Measurements from ENCODE around the gene SEMA6B. TPM values are rescaled to one million over a fixed set of nuclear protein-coding genes. Genes with fewer than 3 reads are reported as not detected.
A peak's percentile ranks its signal among the peaks of the same experiment; 100 is the strongest.
"Not testable (repeated sequence)": the region's sequence is repeated elsewhere in the genome, so short reads cannot be mapped to it uniquely, and the experiment has no call there.

Gene SEMA6B
- total RNA-seq, 1 donor from 2014 or later = 9.5 TPM

GRCh38 chr19:4547303-4548237 is 11.9 kb downstream of the SEMA6B start:
- H3K27me3 Mint-ChIP-seq = no peaks in the 10 kb centered on the region
- no peaks in the 10 kb centered on the region for H3K36me3 Mint-ChIP-seq
- H3K4me3 Mint-ChIP-seq = no peak overlapping the region
- no peaks in the 10 kb centered on the region for H3K4me1 Mint-ChIP-seq (ENCODE audit: unreplicated experiment)
- no peaks in the 10 kb centered on the region for H3K9me3 Mint-ChIP-seq
- DNase-seq (ENCODE audit: extremely low spot score, unreplicated experiment) = no peak
- peak; percentile 43 for TF ChIP-seq CTCF (conservative IDR thresholded peaks at IDR 0.05)
- no peak overlapping the region for H3K27ac Mint-ChIP-seq

GRCh38 chr19:4543842-4544647 is 15.4 kb downstream of the SEMA6B start:
- no peak for DNase-seq (ENCODE audit: extremely low spot score, unreplicated experiment)
- no peaks in the 10 kb centered on the region for H3K27me3 Mint-ChIP-seq
- no peak overlapping the region for H3K4me3 Mint-ChIP-seq
- TF ChIP-seq CTCF (conservative IDR thresholded peaks at IDR 0.05) = no peak
- H3K9me3 Mint-ChIP-seq = no peaks in the 10 kb centered on the region
- peaks cover 7% of the 10 kb centered on the region for H3K4me1 Mint-ChIP-seq (ENCODE audit: unreplicated experiment)
- H3K27ac Mint-ChIP-seq = no peak overlapping the region
- no peaks in the 10 kb centered on the region for H3K36me3 Mint-ChIP-seq

- Mint-ChIP-seq H3K27ac (no peak overlapping the region), H3K4me1 (ENCODE audit: unreplicated experiment) (peaks cover 7% of the 10 kb centered on the region), H3K9me3 (no peaks in the 10 kb centered on the region), H3K27me3 (no peaks in the 10 kb centered on the region), H3K4me3 (no peak overlapping the region), H3K36me3 (no peaks in the 10 kb centered on the region)
- no peak for TF ChIP-seq CTCF (conservative IDR thresholded peaks at IDR 0.05)
- DNase-seq (ENCODE audit: extremely low spot score, unreplicated experiment) = no peak
Observed at GRCh38 chr19:4542896-4543841, 16.3 kb downstream of the SEMA6B start.

GRCh38 chr19:4541806-4542145 is 17.7 kb downstream of the SEMA6B start:
- H3K27ac Mint-ChIP-seq; H3K4me1 Mint-ChIP-seq (ENCODE audit: unreplicated experiment); H3K27me3 Mint-ChIP-seq; H3K4me3 Mint-ChIP-seq; DNase-seq (ENCODE audit: extremely low spot score, unreplicated experiment); H3K9me3 Mint-ChIP-seq; H3K36me3 Mint-ChIP-seq: not testable (repeated sequence)

- no peaks in the 10 kb centered on the region for H3K27me3 Mint-ChIP-seq
- H3K36me3 Mint-ChIP-seq = no peaks in the 10 kb centered on the region
- no peaks in the 10 kb centered on the region for H3K9me3 Mint-ChIP-seq
- DNase-seq (ENCODE audit: extremely low spot score, unreplicated experiment) = no peak
- TF ChIP-seq CTCF (conservative IDR thresholded peaks at IDR 0.05) = no peak
- H3K4me3 Mint-ChIP-seq = no peak overlapping the region
- H3K4me1 Mint-ChIP-seq (ENCODE audit: unreplicated experiment) = peaks cover 7% of the 10 kb centered on the region
- no peak overlapping the region for H3K27ac Mint-ChIP-seq
Observed at GRCh38 chr19:4541114-4541805, 18.2 kb downstream of the SEMA6B start.

Data from type B pancreatic cell (in vitro differentiated cells).